ENCODE measurements around the gene IFT88. TPM values are rescaled to one million over a fixed set of nuclear protein-coding genes. Genes with fewer than 3 reads are reported as not detected.

Gene IFT88
- total RNA-seq, 1 donor from 2014 or later = 8.1 TPM

DNA sequence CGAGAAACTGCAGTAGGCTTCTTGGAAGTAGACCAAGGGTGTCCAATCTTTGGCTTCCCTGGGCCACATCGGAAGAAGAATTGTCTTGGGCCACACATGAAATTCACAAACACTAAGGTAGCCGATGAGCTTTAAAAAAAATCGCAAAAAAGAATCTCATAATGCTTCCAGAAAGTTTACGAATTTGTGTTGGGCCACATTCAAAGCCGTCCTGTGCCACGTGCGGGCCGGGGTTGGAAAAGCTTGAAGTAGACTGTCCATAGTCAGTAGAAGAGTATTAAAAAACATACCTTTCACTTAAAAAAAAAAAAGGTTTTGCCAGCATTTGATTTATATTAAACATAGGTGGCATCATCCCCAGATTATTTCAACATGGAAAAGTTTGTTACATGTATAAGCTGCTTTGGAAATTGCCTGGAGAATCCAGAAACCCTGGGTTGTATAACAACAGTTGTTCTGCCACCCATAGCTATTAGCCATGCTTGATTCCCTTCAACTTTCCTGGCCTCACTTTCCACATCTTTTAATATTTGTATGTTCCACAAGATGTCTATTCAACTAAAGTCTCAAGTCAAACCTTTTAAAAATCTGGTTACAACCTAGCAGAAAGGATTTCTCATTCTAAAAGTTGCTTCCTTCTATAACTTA is 1.0 kb downstream of the IFT88 start:
- Histone ChIP-seq H3K4me3 (peak overlapping the region; percentile 94), H3K27ac (replicated peaks) (peak overlapping the region; percentile 98), H3K36me3 (peaks cover 4% of the 10 kb centered on the region), H3K4me1 (peaks cover 22% of the 10 kb centered on the region), H3K9me3 (replicated peaks) (peaks cover 12% of the 10 kb centered on the region), H3K27me3 (ENCODE audit: low read depth) (no peaks in the 10 kb centered on the region)
- no peak for DNase-seq
- intact Hi-C loops (cut with micrococcal nuclease) = no loop called here
- TF ChIP-seq, protein P1, sequence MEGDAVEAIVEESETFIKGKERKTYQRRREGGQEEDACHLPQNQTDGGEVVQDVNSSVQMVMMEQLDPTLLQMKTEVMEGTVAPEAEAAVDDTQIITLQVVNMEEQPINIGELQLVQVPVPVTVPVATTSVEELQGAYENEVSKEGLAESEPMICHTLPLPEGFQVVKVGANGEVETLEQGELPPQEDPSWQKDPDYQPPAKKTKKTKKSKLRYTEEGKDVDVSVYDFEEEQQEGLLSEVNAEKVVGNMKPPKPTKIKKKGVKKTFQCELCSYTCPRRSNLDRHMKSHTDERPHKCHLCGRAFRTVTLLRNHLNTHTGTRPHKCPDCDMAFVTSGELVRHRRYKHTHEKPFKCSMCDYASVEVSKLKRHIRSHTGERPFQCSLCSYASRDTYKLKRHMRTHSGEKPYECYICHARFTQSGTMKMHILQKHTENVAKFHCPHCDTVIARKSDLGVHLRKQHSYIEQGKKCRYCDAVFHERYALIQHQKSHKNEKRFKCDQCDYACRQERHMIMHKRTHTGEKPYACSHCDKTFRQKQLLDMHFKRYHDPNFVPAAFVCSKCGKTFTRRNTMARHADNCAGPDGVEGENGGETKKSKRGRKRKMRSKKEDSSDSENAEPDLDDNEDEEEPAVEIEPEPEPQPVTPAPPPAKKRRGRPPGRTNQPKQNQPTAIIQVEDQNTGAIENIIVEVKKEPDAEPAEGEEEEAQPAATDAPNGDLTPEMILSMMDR (IDR thresholded peaks at IDR 0.05; ENCODE audit: borderline replicate concordance) = no peak

DNA sequence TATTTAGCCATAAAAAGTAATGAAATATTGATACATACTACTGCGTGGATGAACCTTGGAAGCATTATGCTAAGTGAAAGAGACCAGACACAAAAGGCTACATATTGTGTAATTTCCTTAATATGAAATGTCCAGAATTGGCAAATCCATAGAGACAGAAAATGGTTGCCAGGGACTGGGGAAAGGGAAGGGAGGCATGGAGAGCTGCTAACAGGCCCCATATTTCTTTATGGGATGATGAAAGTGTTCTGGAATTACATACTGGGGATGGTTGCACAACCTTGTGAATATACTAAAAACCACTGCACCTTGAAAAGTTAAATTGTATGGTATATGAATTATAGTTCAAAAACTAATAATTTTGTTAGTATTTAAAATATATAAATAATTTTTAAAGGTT is 3.6 kb downstream of the IFT88 start:
- Histone ChIP-seq H3K27me3 (ENCODE audit: low read depth) (no peaks in the 10 kb centered on the region), H3K9me3 (replicated peaks) (peaks cover 5% of the 10 kb centered on the region), H3K4me1 (peaks cover 22% of the 10 kb centered on the region), H3K4me3 (no peak overlapping the region), H3K27ac (replicated peaks) (no peak overlapping the region), H3K36me3 (peaks cover 9% of the 10 kb centered on the region)
- TF ChIP-seq, protein P1 (IDR thresholded peaks at IDR 0.05; ENCODE audit: borderline replicate concordance) = no peak
- intact Hi-C loops (cut with micrococcal nuclease) = no loop called here
- DNase-seq = no peak

DNA sequence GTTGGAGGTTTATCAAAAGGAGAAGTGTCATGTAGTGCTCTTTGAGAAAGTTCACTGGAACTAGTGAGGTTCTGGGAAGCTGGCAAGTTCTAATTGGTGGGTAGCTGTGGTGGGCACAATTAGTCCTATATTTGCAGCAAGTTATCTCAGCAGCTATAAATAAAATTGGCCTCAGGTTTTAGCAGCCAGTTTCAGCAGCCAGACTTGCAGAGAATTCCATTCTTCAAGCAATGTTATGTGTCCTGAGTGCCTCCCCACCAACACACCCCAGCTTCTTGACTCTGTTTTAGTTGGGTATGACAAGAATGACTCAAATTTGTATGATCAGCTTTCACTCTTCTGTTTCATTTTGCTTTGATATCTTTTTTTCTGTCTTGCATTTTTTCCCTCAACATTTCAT is 4.7 kb downstream of the IFT88 start:
- DNase-seq = no peak
- Histone ChIP-seq H3K36me3 (peaks cover 19% of the 10 kb centered on the region), H3K9me3 (replicated peaks) (peaks cover 9% of the 10 kb centered on the region), H3K4me1 (peaks cover 15% of the 10 kb centered on the region), H3K4me3 (no peak overlapping the region), H3K27me3 (ENCODE audit: low read depth) (no peaks in the 10 kb centered on the region), H3K27ac (replicated peaks) (no peak overlapping the region)
- TF ChIP-seq, protein P1 (IDR thresholded peaks at IDR 0.05; ENCODE audit: borderline replicate concordance) = no peak
- intact Hi-C loops (cut with micrococcal nuclease) = no loop called here

DNA sequence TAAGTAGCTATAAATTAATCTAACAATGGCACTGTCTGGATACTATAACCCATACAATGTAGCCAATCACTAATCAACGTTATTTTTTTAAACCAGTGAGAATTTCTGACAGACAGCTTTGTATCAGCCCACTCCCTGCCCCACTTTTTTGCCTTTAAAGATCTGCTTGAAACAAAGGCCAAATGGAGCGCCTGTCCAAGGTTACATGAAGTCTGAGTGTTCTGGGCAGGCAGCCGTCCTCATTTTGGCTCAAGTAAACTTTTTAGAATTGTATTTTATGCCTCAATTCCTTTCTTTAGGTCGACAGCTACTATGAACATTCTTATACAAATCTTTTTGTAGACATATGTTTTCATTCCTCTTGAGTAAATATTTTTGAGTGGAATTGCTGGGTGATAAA is 6.2 kb downstream of the IFT88 start:
- intact Hi-C loops (cut with micrococcal nuclease) = no loop called here
- H3K36me3 ChIP-seq = peaks cover 30% of the 10 kb centered on the region
- TF ChIP-seq, protein P1 (IDR thresholded peaks at IDR 0.05; ENCODE audit: borderline replicate concordance) = no peak

DNA sequence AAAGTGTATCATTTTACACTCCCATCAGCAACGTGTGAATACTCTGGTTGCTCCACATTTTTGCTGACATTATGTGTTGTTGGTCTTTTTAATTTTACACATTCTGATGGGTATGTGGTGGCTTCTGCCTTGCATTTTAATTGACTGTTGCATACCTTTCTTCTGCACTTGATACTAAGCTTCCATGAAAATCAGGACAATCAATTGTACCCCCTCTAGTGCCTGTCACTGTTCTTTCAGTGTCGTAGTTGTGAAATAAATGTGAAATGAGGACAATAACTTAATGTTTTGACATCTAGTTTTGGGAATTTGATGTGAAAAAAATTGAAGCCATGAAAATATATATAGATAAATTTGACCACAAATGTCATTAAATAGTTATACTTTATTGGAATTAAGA is 6.7 kb downstream of the IFT88 start:
- Histone ChIP-seq H3K4me1 (no peaks in the 10 kb centered on the region), H3K36me3 (peaks cover 35% of the 10 kb centered on the region), H3K27ac (replicated peaks) (no peak overlapping the region), H3K4me3 (no peak overlapping the region), H3K27me3 (ENCODE audit: low read depth) (no peaks in the 10 kb centered on the region), H3K9me3 (replicated peaks) (peaks cover 22% of the 10 kb centered on the region)
- intact Hi-C loops (cut with micrococcal nuclease) = no loop called here
- DNase-seq = no peak
- TF ChIP-seq, protein P1 (IDR thresholded peaks at IDR 0.05; ENCODE audit: borderline replicate concordance) = no peak

More for the DNA sequence above, 6.2 kb downstream of the IFT88 start:
- no peak for DNase-seq
- Histone ChIP-seq H3K27ac (replicated peaks) (no peak overlapping the region), H3K9me3 (replicated peaks) (peaks cover 22% of the 10 kb centered on the region), H3K4me3 (no peak overlapping the region), H3K27me3 (ENCODE audit: low read depth) (no peaks in the 10 kb centered on the region), H3K4me1 (peaks cover 4% of the 10 kb centered on the region)

Data from left ventricle myocardium inferior (tissue), 1 donor.